HCEC 1CT (cell line): Measurements from ENCODE around the gene RNF20.

Experiments used
- DNase-seq: peaks from one replicate; pipeline ENCODE4 v3.0.0-alpha.2; 2017

Gene RNF20

GRCh38 chr9:101590901-101591300, 57.2 kb downstream of the RNF20 start:
- no peak for DNase-seq

- DNase-seq, result no peak
Observed at GRCh38 chr9:101591787-101592446, 58.3 kb downstream of the RNF20 start.

- peak; percentile 28 for DNase-seq
Observed at GRCh38 chr9:101592788-101593187, 59.1 kb downstream of the RNF20 start.

GRCh38 chr9:101593345-101593744, 59.7 kb downstream of the RNF20 start:
- DNase-seq, result no peak

- no peak for DNase-seq
Observed at GRCh38 chr9:101594796-101595195, 61.1 kb downstream of the RNF20 start, which contains the start of gene PPP3R2. PPP3R2 (minus strand) TSS chr9:101594969; CDS start chr9:101594921, 48 bp downstream.

- peak; percentile 49 for DNase-seq
Observed at GRCh38 chr9:101601904-101602765, 68.5 kb downstream of the RNF20 start.

GRCh38 chr9:101604296-101604695, 70.6 kb downstream of the RNF20 start:
- no peak for DNase-seq

- no peak for DNase-seq
Observed at GRCh38 chr9:101605547-101605946, 71.9 kb downstream of the RNF20 start.
